C4-2B (cell line): ENCODE measurements around the gene ADSS1.

ENCODE experiments used
- H3K27ac ChIP-seq: fragments of 450-650 bp; 2 replicates; pipeline ENCODE4 v1.5.1; 2017
- CTCF ChIP-seq: fragments of 450-650 bp; conservative IDR thresholded peaks from 2 replicates; pipeline ENCODE4 v1.5.1; 2017; ENCODE audit warnings: mild to moderate bottlenecking
- ZFX ChIP-seq: fragments of 450-650 bp; IDR thresholded peaks from 2 replicates; pipeline ENCODE4 v1.6.1; 2017

Gene ADSS1

GRCh38 chr14:104785708-104786080 is 61.7 kb downstream of the ADSS1 start:
- TF ChIP-seq CTCF (no peak), ZFX (no peak)
- H3K27ac ChIP-seq, result no peak overlapping the region

DNA sequence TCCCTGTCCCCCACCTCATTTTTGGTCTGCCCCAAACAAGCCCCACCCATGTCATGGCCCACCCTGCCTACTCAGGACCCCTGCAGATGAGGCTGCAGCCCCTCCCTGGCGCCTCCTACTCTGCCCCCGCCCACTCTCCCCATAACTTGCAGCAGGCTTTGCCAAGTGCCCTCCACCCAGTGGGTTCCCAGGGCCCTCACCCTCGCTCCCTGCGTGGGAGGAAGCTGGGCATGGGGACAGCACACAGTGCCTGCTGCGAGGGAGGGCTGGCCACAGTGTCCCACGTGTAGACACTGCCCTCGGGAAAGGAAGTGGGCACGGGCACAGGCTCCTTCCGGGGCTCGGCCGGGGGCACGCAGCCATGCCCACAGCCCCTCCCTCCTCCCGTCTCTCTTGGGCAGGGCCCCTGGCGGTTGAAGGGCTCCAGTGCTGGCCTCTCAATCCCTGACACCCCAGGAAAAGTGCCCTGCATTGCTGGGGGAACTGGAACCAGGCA is 62.1 kb downstream of the ADSS1 start:
- TF ChIP-seq ZFX (no peak), CTCF (no peak)
- no peak overlapping the region for H3K27ac ChIP-seq

- TF ChIP-seq ZFX (no peak), CTCF (no peak)
- no peak overlapping the region for H3K27ac ChIP-seq
These were observed 63.0 kb downstream of the ADSS1 start for GRCh38 chr14:104786726-104787675.

DNA sequence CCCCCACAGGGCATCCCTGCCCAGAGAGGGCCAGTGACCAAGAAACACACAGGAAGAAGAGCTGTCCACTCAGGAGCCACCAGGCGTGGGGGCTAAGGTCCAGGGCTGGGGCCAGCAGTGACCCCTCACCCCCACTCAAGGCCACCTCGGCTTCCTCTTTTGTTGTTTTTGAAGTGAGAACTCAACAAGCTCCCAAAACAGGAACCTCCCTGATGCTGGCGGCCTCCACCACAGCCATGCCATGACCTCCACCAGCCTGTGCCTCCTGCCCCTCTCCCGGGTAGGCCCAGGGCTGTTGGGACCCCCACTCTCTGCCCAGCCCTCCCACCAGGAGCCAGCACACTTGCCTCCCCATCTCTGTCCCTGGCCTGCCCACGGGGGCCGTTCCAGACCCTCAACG is 63.7 kb downstream of the ADSS1 start:
- TF ChIP-seq CTCF (no peak), ZFX (no peak)
- no peak overlapping the region for H3K27ac ChIP-seq

DNA sequence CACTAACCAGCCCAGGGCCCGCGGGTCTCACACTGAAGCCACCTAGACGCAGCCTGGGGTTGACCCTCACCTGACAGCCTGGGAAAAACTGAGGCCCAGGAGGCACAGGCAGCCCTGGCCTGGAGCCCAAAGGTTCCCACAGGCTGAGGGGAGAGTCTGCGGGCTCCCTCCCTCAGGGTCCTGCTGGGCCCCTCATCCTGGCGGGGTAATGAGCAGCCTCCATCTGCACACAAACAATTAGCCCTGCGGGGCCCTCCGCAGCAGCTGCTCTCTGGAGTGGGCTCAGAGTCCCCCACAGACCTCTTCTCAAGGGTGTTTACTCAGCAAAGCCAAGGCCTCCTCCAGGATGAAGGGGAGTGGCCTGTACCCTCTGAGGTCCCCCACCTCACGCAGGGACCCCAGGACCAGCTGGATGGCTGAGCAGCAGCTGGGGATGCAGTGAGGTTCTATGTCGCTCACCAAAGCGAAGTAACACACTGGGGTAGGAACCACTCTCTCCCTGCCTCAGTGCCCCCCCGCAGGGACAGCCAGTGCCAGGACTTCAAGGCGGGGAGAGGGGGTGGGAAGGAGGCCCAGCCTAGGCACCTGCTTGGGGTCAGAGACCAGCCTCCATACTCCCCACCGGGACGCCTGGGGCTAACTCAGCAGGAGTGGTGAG is 64.3 kb downstream of the ADSS1 start:
- no peak for TF ChIP-seq ZFX
- TF ChIP-seq CTCF, result no peak
- H3K27ac ChIP-seq, result no peak overlapping the region

- TF ChIP-seq CTCF (no peak), ZFX (no peak)
- no peak overlapping the region for H3K27ac ChIP-seq
These were observed 65.0 kb downstream of the ADSS1 start for GRCh38 chr14:104788873-104789663.
